Activated naive CD4-positive, alpha-beta T cell treated with anti-CD3 and anti-CD28 coated beads, Interleukin-2, amount 50 U/mL, for 72 hours (primary cell): ENCODE measurements around the gene SDK1. TPM values are rescaled to one million over a fixed set of nuclear protein-coding genes. Genes with fewer than 3 reads are reported as not detected.

Experiments
- ATAC-seq, 2 donors: fragments of 150-1000 bp; cut with Tn5 transposase; 2 replicates each; pipeline ENCODE4 v1.10.0; 2021; ENCODE audit warnings: mild to moderate bottlenecking in 2 of 2, moderate library complexity in 2 of 2
- DNase-seq, 2 donors: peaks; one replicate each; pipeline ENCODE4 v3.0.0; 2021 to 2022; ENCODE audit warnings: low spot score in 2 of 2
- H3K27ac Mint-ChIP-seq, 2 donors: one replicate each; pipeline ENCODE4 v1.8.0; 2022; ENCODE audit warnings: mild to moderate bottlenecking in 2 of 2, mixed read lengths in 2 of 2
- H3K36me3 Mint-ChIP-seq, 2 donors: one replicate each; pipeline ENCODE4 v1.8.0; 2022; ENCODE audit warnings: mixed read lengths in 2 of 2
- H3K9me3 Mint-ChIP-seq, 2 donors: one replicate each; pipeline ENCODE4 v1.8.0; 2022; ENCODE audit warnings: mixed read lengths in 2 of 2
- total RNA-seq, 2 donors: library from RNA; stranded (reverse); gene quantifications; one replicate each; pipeline ENCODE4 v1.2.3, GENCODE V29; 2022

SDK1 gene
- total RNA-seq, 2 donors from 2014 or later, result 1.3 to 2.1 TPM

- Mint-ChIP-seq H3K9me3 (no peaks in the 10 kb centered on the region), H3K36me3 (no peaks in the 10 kb centered on the region), H3K27ac (no peak overlapping the region)
- DNase-seq (no peak), ATAC-seq (no peak)
Observed at GRCh38 chr7:3760651-3761050, 459.6 kb downstream of the SDK1 start.

GRCh38 chr7:3762146-3762831 lies 461.2 kb downstream of the SDK1 start:
- no peak overlapping the region for H3K27ac Mint-ChIP-seq
- DNase-seq (no peak), ATAC-seq (no peak)
- H3K9me3 Mint-ChIP-seq, result no peaks in the 10 kb centered on the region
- no peaks in the 10 kb centered on the region for H3K36me3 Mint-ChIP-seq

GRCh38 chr7:3767917-3768777 lies 467.1 kb downstream of the SDK1 start:
- H3K36me3 Mint-ChIP-seq, result no peaks in the 10 kb centered on the region
- H3K9me3 Mint-ChIP-seq, result no peaks in the 10 kb centered on the region
- no peak overlapping the region for H3K27ac Mint-ChIP-seq
- ATAC-seq, result no peak
- no peak for DNase-seq

GRCh38 chr7:3771906-3772305 lies 470.9 kb downstream of the SDK1 start:
- DNase-seq (no peak), ATAC-seq (no peak)
- H3K27ac Mint-ChIP-seq, result no peak overlapping the region
- no peaks in the 10 kb centered on the region for H3K36me3 Mint-ChIP-seq
- H3K9me3 Mint-ChIP-seq, result no peaks in the 10 kb centered on the region

- H3K9me3 Mint-ChIP-seq, result peaks cover 10 to 12% of the 10 kb centered on the region in 2 donors
- ATAC-seq (no peak), DNase-seq (no peak)
- no peak overlapping the region for H3K27ac Mint-ChIP-seq
- H3K36me3 Mint-ChIP-seq, result peaks cover 8 to 10% of the 10 kb centered on the region in 2 donors
Observed at GRCh38 chr7:3778345-3778744, 477.3 kb downstream of the SDK1 start.

GRCh38 chr7:3780016-3780415 lies 479.0 kb downstream of the SDK1 start:
- H3K36me3 Mint-ChIP-seq, result peaks cover 8 to 10% of the 10 kb centered on the region in 2 donors
- DNase-seq (no peak), ATAC-seq (no peak)
- H3K9me3 Mint-ChIP-seq, result peaks cover 10 to 12% of the 10 kb centered on the region in 2 donors
- no peak overlapping the region for H3K27ac Mint-ChIP-seq

- no peak overlapping the region for H3K27ac Mint-ChIP-seq
- peaks cover 8 to 10% of the 10 kb centered on the region in 2 donors for H3K36me3 Mint-ChIP-seq
- DNase-seq, result no peak
- no peak for ATAC-seq
- peaks cover 10 to 12% of the 10 kb centered on the region in 2 donors for H3K9me3 Mint-ChIP-seq
Observed at GRCh38 chr7:3780525-3780924, 479.5 kb downstream of the SDK1 start.

GRCh38 chr7:3781607-3782006 lies 480.6 kb downstream of the SDK1 start:
- no peak for ATAC-seq
- no peak for DNase-seq
- Mint-ChIP-seq H3K36me3 (peaks cover 8 to 10% of the 10 kb centered on the region in 2 donors), H3K9me3 (peaks cover 10 to 12% of the 10 kb centered on the region in 2 donors), H3K27ac (no peak overlapping the region)

GRCh38 chr7:3787717-3788264 lies 486.7 kb downstream of the SDK1 start:
- no peak for DNase-seq

GRCh38 chr7:3790803-3791202 lies 489.8 kb downstream of the SDK1 start:
- H3K9me3 Mint-ChIP-seq, result no peaks in the 10 kb centered on the region
- H3K36me3 Mint-ChIP-seq, result no peaks in the 10 kb centered on the region
- no peak overlapping the region for H3K27ac Mint-ChIP-seq
- DNase-seq (no peak), ATAC-seq (no peak)

More at GRCh38 chr7:3787717-3788264, 486.7 kb downstream of the SDK1 start:
- no peak for ATAC-seq
- Mint-ChIP-seq H3K36me3 (no peaks in the 10 kb centered on the region), H3K27ac (no peak overlapping the region), H3K9me3 (no peaks in the 10 kb centered on the region)

- no peak overlapping the region for H3K27ac Mint-ChIP-seq
- H3K36me3 Mint-ChIP-seq, result no peaks in the 10 kb centered on the region
- no peak for DNase-seq
- no peak for ATAC-seq
- H3K9me3 Mint-ChIP-seq, result no peaks in the 10 kb centered on the region
Observed at GRCh38 chr7:3791327-3791726, 490.3 kb downstream of the SDK1 start.

- DNase-seq, result no peak
- no peak overlapping the region for H3K27ac Mint-ChIP-seq
- ATAC-seq, result no peak
- H3K36me3 Mint-ChIP-seq, result no peaks in the 10 kb centered on the region
- H3K9me3 Mint-ChIP-seq, result no peaks in the 10 kb centered on the region
Observed at GRCh38 chr7:3795141-3795540, 494.1 kb downstream of the SDK1 start.

GRCh38 chr7:3795781-3796180 lies 494.7 kb downstream of the SDK1 start:
- H3K9me3 Mint-ChIP-seq, result no peaks in the 10 kb centered on the region

GRCh38 chr7:3805151-3805550 lies 504.1 kb downstream of the SDK1 start:
- DNase-seq (no peak), ATAC-seq (no peak)
- H3K36me3 Mint-ChIP-seq, result no peaks in the 10 kb centered on the region
- H3K9me3 Mint-ChIP-seq, result no peaks in the 10 kb centered on the region
- H3K27ac Mint-ChIP-seq, result no peak overlapping the region

More at GRCh38 chr7:3795781-3796180, 494.7 kb downstream of the SDK1 start:
- ATAC-seq (no peak), DNase-seq (no peak)
- Mint-ChIP-seq H3K36me3 (no peaks in the 10 kb centered on the region), H3K27ac (no peak overlapping the region)

- H3K9me3 Mint-ChIP-seq, result no peaks in the 10 kb centered on the region
Observed at GRCh38 chr7:3806516-3806915, 505.5 kb downstream of the SDK1 start.

GRCh38 chr7:3807824-3808223 lies 506.8 kb downstream of the SDK1 start:
- DNase-seq, result no peak
- peak overlapping the region in 1 of 2 donors; percentile 7 for H3K27ac Mint-ChIP-seq
- H3K9me3 Mint-ChIP-seq, result no peaks in the 10 kb centered on the region
- H3K36me3 Mint-ChIP-seq, result no peaks in the 10 kb centered on the region
- no peak for ATAC-seq

More at GRCh38 chr7:3806516-3806915, 505.5 kb downstream of the SDK1 start:
- ATAC-seq (no peak), DNase-seq (no peak)
- no peak overlapping the region for H3K27ac Mint-ChIP-seq
- H3K36me3 Mint-ChIP-seq, result no peaks in the 10 kb centered on the region

- H3K9me3 Mint-ChIP-seq, result no peaks in the 10 kb centered on the region
- ATAC-seq (no peak), DNase-seq (no peak)
- no peak overlapping the region for H3K27ac Mint-ChIP-seq
- H3K36me3 Mint-ChIP-seq, result no peaks in the 10 kb centered on the region
Observed at GRCh38 chr7:3821488-3821887, 520.4 kb downstream of the SDK1 start.
